HG03135 (cell line): Measurements from ENCODE around the gene ZNF620.
A peak's percentile ranks its signal among the peaks of the same experiment; 100 is the strongest.
"Not testable (repeated sequence)": the region's sequence is repeated elsewhere in the genome, so short reads cannot be mapped to it uniquely, and the experiment has no call there.

Experiments used
- ATAC-seq: cut with Tn5 transposase; IDR thresholded peaks from one replicate; pipeline ENCODE4 v1.9.1; 2021; ENCODE audit warnings: mild to moderate bottlenecking, moderate library complexity; ENCODE audit not compliant: unreplicated experiment

ZNF620 gene

DNA sequence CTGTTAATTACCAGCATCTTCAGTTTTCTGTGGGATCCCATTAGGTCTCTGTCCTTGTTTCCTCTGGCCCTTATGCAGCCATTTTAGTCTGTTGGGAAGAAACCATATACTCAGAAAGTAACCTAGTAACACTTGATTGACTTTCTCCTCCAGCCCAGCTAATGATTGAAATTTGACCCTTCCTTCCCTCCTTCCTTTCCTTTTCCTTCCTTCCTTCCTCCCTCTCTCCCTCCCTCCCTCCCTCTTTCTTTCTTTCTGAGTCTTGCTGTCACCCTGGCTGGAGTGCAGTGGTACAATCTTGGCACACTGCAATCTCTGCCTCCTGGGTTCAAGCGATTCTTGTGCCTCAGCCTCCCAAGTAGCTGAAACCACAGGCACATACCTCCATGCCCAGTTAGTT is 5.9 kb upstream of the ZNF620 start:
- no peak for ATAC-seq

DNA sequence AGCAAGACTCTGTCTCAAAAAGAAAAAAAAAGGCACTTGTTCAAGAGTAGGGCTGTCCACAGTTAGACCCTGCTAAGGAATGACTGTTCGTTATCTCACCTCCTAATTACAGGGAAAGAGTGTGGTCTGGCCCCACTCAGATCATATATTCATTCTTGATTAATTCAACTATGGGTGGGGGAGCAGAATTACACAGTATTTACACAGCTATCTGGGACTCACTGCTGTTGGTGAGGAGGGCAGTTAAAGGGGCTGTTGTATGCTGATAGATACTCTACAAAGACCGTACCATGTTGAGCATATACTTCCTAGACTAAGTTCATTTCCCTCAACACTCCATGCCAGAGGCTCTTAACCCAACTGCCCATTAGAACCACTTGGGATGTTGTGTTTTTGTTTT is 3.8 kb upstream of the ZNF620 start:
- ATAC-seq, result no peak

DNA sequence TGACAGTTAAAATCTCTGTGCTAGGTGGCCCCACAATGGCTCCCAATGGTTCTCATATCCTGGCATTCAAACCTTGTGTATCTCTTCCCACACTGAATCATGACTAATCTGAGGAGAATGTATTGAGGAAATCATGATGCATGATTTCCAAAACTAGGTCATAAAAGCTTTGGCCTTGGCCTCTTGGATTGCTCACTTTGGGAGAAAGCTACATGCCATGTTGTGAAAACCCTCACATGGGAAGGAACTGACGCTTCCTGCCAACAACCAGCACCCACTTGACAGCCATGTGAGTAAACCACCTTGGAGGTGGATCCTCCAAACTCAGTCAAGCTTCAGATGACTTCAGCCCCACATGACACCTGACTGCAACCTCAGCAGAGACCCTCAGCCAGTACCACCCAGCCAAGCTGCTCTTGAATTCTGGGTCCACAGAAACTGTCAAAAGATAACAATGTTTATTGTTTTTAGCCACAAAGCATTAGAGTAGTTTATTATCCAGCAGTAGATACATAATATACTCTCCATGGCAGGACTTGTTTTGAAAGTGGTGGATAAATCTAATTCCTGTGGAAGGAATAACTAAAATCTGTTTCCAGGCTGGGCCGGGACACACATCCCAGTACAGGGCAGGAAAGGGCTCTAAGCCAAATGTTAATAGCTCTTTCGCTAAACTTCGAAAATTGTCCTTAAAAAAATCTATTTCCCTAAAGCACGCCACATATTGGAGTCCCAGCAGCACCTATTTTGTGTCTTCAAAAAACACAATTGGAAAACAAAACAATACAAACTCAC is 1.0 kb upstream of the ZNF620 start:
- ATAC-seq, result no peak

- no peak for ATAC-seq
Measured at GRCh38 chr3:40511031-40511718, 5.3 kb downstream of the ZNF620 start.

GRCh38 chr3:40516201-40516600 is 10.4 kb downstream of the ZNF620 start:
- no peak for ATAC-seq

GRCh38 chr3:40518067-40518466 is 12.2 kb downstream of the ZNF620 start:
- ATAC-seq, result no peak

- ATAC-seq, result no peak
Measured at GRCh38 chr3:40518848-40519247, 13.0 kb downstream of the ZNF620 start.

- no peak for ATAC-seq
Measured at GRCh38 chr3:40521254-40521653, 15.4 kb downstream of the ZNF620 start.

DNA sequence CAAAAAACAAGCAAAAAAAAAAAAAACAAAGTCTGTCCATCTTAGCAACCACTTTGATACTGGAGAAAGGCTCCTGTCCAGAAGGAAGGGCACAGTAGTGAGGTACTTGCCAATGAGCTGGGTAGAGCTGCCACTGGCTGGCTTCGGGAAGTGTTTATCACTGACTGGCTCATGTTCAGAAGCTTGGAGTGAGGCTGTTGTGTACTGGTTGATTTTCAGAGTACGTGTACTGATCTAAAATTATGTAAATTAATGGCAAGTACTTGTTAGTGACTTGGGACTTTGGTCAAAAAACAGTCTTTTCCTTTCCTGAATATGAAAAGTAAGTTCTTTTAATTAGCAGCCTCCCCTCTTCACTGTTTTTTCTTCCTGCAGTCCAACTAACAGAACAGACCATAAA is 17.9 kb downstream of the ZNF620 start:
- ATAC-seq, result no peak

- ATAC-seq, result peak; percentile 33
Measured at GRCh38 chr3:40524222-40524567, 18.4 kb downstream of the ZNF620 start.

DNA sequence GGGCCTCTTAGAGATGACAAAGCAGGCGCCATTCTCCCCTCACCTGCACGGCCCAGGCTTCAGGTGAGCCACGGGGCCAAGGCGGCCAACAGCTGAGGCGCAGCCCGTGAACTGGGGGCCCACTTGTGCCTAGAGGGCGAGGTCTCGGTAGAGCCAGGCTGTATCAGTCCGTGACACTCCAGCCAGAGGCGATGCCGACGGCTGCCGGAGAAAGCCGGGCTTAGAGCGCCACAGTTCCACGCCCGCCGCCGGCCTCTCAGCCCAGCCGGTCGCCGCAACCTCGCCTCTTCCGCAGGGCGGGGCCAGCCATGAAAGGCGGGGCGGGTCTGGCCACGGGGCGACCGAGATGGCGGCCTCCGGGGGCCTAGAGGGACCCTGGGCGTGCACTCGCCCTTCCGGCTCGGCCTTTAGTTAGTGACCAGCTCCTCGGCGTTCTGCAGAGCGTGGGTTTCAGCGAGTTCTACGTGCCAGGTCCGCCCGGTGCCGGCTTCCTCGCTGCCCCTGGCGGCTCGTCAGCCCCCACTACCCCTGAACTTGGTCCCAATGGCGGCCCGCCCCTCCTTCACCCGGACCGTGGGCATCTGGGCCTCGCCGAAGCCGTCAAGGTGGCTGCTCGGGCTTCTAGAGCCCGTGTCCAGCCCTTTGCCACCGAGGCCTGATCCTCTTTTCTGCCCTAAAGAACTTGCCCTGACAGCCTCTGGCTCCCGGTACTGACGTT is 18.9 kb downstream of the ZNF620 start, which contains the start of gene ZNF621:
ZNF621 (plus strand) TSS at position 393 of the 718 bp plus-strand sequence. CDS start 881 bp downstream, outside the sequence.
- peak; percentile 99 for ATAC-seq

DNA sequence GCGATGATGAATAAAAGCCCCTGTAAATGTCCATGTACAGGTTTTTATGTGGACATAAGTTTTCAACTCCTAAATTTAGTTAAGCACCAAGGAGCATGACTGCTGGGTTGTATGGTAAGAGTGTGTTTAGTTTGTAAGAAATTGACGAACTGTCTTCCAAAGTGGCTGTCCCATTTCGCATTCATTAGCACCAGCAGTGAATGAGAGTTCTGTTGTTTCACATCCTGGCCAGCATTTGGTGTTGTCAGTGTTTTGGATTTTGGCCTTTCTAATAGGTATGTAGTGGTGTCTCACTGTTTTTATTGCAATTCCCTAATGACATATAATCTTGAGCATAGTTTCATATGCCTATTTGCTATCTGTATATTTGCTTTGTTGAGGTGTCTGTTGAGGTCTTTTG is 22.6 kb downstream of the ZNF620 start:
- ATAC-seq, result no peak

DNA sequence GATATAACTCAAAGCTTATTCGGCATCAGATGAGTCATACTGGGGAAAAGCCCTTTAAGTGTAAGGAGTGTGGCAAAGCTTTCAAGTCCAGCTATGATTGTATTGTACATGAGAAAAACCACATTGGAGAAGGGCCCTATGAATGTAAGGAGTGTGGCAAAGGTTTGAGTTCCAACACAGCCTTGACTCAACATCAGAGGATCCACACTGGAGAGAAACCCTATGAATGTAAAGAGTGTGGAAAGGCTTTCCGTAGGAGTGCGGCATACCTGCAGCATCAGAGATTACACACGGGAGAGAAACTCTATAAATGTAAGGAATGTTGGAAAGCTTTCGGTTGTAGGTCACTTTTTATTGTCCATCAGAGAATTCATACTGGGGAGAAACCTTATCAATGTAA is 26.4 kb downstream of the ZNF620 start:
- no peak for ATAC-seq

- no peak for ATAC-seq
Measured at GRCh38 chr3:40534283-40534682, 28.4 kb downstream of the ZNF620 start.

- ATAC-seq, result no peak
Measured at GRCh38 chr3:40546816-40547215, 41.0 kb downstream of the ZNF620 start.

DNA sequence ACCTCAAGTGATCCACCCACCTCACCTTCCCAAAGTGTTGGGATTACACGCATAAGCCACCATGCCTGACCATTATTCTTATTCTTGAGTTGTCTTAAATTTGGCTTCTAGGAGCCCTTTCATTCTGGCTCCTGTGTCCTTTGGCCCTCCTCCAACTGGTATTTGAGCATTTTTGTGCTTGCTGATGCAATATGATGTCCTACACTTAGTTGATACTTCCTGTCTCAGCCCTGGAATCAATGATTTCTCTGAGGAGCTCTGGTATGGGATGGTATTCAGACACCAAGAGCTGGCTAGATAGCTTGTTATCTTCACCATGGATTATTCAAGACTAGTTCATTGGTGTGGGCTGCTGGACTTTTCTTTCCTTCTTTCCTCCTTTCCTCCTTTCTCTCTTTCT is 44.3 kb downstream of the ZNF620 start:
- no peak for ATAC-seq

GRCh38 chr3:40557575-40558161 is 51.8 kb downstream of the ZNF620 start:
- no peak for ATAC-seq

GRCh38 chr3:40562482-40562881 is 56.6 kb downstream of the ZNF620 start:
- not testable (repeated sequence) for ATAC-seq

DNA sequence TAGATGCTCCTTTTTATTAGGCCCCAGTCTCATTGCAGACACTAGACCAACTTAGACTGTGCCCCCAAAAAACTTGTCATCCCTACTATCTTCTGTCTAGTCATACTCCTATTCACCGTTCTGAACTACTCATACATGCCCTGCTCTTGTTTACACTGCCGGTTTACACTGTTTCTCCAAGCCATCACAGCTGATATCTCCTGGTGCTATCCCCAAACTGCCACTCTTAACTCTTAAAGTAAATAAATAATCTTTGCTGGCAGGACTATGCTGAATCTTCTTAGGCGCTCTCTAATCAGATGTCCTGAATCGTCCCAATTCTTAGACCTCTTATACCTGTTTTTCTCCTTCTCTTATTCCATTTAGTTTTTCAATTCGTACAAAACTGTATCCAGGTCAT is 59.8 kb downstream of the ZNF620 start:
- not testable (repeated sequence) for ATAC-seq

DNA sequence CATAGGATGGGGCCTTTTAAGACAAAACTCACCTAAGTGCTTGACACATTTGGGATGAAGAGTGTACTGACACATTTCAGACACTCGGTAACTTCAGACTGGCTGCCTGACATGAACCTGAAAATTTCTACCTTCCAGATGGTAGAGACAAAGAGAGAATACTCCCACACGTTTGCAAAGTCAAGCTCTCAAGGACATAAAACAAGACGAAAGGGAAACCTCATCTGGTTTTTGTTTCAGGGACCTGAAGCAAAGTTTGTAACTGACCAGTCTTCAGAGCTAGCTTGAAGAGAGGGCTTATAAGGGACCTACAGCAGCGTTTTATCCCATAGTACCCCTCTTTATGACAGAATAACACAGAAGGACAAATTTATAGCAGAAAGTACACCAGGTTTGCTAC is 60.9 kb downstream of the ZNF620 start:
- no peak for ATAC-seq
